NCI-H128 (cell line): ENCODE results near the gene DHX9.
A peak's percentile ranks its signal among the peaks of the same experiment; 100 is the strongest.

Experiments used
- DNase-seq: peaks from one replicate; lab custom pipeline; 2025; ENCODE audit not compliant: unreplicated experiment; lab: John Stamatoyannopoulos, UW

DHX9 gene

DNA sequence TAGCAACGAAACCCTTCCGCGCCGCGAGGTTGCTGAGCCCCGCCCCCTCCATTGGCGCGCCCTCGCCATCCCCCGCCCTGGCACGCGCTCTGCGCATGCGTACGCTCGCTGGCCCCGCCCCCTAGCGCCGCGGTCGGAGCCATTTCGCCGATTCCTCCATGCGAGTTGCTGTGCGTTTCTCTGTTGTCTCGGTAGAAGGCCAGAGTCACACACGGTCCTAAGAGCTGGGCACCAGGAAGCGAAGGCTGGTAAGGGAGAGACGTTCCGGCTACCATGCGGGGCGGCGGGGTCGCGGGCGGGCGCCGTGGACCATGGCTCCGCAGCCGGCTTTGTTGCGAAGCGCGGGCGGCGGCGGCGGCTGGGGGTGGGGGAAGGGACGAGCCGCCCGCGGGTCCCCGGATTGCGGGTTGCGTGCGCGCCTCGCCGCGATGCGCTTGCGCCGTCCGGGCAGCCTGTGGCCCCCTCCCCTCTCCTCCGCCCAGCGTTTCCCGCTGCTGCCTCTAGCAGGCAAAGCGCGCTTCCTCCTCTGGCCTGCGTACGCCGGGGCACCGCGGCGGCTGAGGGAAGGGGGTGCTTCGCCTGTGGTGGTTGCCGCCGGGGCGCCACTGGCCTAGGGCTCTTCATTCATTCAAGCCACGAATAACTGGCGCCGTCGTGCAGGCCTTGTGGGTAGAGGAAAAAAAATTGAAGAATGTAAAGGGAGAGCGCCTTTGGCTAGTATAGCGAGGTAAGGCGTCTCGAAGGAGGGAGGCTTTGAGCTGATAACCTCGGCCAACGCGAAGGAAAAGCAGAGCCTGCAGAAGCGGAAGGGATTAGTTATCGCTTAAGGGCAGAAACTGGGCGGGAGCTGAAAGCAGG, at the start of gene DHX9:
Gene DHX9 (plus strand): TSS at position 139 of the 858 bp plus-strand sequence. CDS start 3,220 bp downstream, outside the sequence.
- DNase-seq = peak; percentile 94

DNA sequence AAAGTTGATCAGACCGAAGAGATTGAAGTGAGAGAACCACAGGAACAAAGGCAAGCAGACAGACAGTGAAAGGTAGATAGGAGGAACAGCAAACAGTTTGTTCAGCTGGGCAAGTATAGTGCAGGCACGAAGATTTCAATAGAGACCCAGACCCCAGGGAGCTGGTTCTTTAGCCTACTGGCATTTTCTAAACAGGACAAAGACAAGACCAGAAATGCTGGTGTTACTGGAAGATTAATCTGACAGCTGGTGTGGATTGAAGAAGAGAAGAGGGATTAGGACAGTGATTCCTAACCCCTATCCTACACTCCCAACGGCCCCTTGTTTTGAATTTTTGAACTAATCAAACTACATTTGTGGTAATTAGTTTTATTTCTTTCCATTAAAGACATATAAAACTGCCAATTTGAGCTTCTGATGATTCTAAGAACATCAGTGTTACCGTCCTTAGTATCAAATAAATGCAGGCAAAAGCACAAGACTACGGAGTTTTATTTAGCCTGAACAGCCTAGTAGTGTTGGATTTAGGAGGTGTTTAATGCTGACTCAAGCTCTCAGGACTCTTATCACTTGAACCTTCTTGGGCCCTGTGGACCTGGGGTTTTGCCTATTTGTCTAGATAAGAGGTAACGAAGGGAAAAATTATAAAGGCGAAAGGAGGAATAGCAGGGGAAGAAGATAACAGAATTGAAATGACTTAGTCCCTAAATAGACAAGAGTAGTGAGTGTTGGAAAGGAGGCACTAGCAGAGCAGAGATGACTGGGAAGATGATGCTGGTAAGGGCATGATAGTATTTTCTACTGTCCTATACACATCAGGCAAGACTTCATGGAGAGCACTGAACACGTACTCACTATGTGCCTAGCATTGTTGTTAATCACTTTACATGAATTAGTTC, 47.6 kb upstream of the DHX9 start:
- DNase-seq = no peak

- no peak for DNase-seq
These were observed 45.1 kb upstream of the DHX9 start for GRCh38 chr1:182794091-182794490.

DNA sequence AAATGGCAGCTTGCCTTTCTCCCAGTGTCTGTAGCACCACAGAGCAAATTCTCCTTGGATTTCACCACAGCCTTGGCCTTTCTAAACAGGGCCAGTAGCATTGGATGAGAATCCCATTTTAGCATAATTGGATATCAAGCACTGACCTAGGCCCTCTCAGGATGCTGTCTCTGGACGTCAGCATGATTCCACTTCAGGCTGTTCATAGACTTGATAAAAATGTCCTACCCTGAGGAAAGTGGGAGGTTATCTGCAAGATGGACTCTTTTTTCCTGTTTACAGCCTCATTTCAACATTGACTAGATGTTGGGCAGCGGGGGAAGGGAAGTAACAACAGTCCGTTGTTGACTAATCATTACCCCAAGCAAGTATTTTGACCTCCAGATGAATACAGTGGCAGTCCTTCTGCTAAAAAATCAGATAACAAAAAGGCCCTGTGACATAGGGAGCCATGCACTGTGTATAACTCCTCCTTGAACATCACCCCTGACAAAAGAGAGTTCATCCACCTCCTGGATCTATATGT, 44.4 kb upstream of the DHX9 start:
- no peak for DNase-seq

GRCh38 chr1:182795563-182796228, 43.5 kb upstream of the DHX9 start:
- no peak for DNase-seq

GRCh38 chr1:182802006-182802803, 36.9 kb upstream of the DHX9 start:
- no peak for DNase-seq

- no peak for DNase-seq
These were observed 35.3 kb upstream of the DHX9 start for GRCh38 chr1:182803846-182804245.

- no peak for DNase-seq
These were observed 33.0 kb upstream of the DHX9 start for GRCh38 chr1:182806015-182806678.

GRCh38 chr1:182807907-182808306, 31.2 kb upstream of the DHX9 start:
- no peak for DNase-seq

DNA sequence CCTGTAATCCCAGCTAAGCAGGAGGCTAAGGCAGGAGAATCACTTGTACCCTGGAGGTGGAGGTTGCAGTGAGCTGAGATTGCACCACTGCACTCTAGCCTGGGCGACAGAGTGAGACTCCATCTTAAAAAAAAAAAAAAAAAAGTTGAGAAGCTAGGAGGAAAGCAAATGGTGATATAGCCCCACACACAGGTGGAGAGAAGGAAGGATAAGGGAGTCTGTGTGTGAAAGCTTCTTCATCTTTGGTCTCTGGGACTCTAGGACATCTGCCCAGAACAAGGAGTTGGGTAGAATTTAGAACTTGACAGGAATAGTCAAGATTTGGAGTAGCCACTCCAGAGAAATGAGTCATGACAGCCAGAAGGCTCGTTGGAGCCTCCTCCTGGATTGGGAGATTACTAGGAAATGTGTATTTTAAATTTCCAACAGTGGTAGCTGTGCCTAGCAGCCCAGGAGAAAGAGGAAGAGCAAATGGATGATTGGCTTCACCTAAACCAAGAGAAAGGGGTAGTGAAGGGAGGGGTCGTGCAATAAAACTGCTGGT, 29.7 kb upstream of the DHX9 start:
- no peak for DNase-seq

DNA sequence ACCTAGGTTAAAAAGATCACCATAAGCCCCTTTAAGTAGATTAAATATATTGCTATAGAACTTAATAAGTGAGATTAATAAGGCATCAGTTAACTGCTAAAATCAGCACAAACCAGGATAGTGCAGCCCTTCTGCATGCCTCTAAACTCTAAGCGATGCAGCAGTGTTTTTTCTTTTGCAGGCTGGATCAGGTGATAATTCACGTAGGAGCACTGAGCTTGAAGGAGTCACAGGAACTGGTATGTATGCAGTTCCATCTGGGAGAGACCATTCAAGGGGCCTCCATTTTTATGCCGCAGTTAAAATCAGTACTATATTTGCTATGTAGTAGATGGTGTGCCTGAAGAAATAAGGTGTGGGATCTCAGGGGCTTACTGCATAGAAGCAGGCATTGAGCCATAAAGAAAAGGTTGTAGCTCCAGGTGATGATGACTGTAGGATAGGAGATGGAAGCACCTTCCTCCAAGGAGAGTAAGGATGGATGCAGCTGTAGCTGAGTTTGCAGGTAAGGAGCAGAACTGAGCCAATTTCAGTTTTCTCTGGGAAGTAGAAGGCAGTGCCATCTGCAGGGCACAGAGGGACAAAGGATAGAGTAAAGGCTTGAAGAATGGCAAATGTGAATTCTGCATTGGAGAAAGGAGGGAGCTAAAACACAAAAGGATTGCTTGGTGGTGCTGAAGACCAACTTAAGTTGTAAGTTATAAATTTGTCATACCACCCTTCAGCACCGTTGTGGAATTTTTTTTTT, 27.0 kb upstream of the DHX9 start:
- DNase-seq = no peak

DNA sequence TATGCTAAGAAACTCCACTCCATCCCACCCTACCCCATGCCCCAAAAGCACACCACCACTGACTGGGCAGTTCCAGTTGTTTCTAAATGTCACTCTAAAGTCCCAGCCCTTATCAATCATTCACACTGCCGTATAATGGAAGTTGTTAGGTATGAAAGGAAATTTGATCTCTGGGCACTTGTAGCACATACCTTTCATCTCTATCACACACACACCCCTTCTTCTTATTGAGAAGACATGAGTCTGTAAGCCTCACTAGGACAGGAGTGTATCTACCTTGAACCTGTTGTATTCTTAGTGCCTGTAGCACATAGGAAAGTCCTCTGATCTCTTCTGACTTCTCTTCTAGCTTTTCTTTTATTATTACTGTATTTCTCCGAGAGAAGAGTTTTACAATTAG, 22.3 kb upstream of the DHX9 start:
- no peak for DNase-seq

DNA sequence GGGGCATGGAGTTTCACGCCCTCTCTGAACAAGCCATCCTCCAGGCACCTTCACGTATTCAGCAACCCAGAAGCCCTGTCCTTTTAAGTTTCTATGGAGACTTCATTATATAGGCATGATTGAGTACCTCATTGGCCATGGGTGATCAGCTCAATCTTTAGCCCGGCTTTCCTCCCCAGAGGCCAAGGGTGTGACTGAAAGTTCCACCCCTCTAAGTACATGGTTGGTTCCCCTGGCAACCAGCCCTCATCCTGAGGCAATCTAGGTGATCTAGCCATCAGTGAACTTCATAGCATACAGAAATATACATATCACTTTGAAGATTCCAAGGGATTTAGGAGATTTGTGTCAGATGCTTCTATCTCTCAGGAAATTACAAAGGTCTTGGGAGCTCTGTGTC, 21.3 kb upstream of the DHX9 start:
- DNase-seq = no peak

DNA sequence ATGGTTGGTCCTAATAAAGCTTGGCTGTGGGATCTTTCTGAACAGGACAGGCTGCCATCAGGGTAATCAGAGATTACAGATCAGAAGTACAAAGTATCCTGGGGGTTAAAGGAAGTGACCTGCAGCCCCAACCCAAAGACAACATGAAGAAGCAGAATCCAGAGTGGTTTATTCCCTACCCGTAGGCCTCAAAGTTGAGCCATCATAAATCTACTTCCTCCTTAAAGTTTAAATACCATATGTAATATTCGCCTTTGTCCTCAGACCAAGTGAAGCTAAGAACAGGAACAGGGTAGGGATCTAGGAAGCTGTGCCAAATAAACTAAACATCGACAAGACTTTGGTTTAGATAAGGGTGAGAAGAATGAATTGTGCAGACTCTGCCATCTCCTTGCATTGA, 15.9 kb upstream of the DHX9 start:
- DNase-seq = no peak

- DNase-seq = no peak
These were observed 12.3 kb upstream of the DHX9 start for GRCh38 chr1:182826892-182827291.

DNA sequence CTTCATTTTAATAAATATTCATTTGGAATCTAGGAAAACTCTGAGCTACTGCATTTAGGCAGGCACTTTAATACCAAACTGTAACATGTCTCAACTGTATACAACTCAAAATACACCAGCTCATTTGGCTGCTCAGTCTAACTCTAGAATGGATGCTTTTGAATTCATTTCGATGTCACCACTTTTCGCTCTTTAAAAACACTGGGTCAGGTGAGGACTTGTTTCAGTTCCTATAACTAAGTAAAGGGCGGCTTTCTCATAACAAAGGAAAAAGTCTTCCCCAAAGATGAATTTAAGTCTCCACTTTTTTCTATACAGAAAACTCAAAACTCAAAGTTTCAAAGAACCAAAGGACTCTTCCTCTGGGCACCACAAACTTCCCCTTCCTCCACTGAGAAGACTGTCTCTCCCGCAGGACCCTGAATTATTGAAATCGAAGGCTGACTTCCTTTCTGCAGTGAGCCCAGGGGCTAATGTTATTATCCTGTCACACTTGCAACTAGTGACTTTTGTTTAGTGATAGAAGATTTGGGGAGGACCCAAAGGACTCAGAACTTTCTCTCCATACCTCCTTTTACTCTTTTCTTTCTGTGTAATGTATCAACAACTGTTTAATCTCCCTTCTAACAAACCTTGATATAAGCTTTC, 9.7 kb upstream of the DHX9 start:
- DNase-seq = no peak

DNA sequence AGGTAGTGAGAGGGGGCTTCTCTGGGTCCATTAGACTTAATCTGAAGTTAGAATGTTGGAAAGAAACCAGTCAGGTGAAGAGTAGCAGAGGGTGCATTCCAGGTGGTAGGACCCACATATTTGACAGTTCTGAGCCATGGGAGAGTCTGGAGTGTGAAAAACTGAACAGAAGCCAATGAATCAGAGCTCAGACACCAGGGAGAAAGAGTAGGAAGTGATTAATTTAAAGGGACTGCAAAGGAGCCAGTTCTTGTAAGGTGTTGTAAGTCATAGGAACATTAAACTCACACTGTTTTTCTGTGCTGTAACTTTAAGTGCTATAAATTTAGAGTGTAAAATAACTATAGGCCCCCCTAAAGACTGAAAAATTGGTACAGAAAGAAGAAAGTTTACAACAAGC, 5.9 kb upstream of the DHX9 start:
- DNase-seq = no peak

DNA sequence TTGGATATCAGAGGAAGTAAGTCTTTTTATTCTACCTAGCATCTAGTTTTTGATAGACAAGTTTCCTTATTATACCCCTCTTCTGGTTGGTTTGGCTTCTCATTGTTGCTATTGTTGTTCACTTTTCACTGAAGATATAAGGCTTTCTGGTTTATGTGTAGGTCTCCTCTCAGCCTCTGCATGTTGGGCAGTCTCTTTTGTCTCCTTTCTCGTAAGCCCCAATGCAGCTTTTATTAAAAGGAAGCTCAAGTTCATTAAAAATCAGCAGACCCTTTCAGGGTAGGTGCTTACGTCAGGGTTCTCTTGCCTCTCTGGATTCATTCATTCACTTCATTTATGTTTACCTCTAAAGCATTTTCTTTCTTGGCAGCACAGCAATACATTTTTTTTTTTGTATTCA, 4.8 kb upstream of the DHX9 start:
- no peak for DNase-seq
